WTC11 (cell line): ENCODE results near the gene UBE2N.

Source experiments
- NFE2L1 ChIP-seq: sonication (generic); formaldehyde crosslinking; IDR thresholded peaks from 2 replicates; pipeline ENCODE4 v1.8.1; 2023; ENCODE audit warnings: missing genetic modification reagents
- PRRX2 ChIP-seq: fragments of 250-450 bp; sonication (Bioruptor Pico); IDR thresholded peaks from 2 replicates; pipeline ENCODE4 v1.8.0; 2021; ENCODE audit warnings: mild to moderate bottlenecking
- TCF7 ChIP-seq: sonication (generic); formaldehyde crosslinking; IDR thresholded peaks from 2 replicates; pipeline ENCODE4 v1.8.0; 2022; ENCODE audit warnings: mild to moderate bottlenecking, low read depth, missing genetic modification reagents, moderate library complexity
- TF ChIP-seq, protein P1 (sequence below): fragments of 200-600 bp; IDR thresholded peaks from 2 replicates; pipeline ENCODE4 v1.8.0; 2022; ENCODE audit warnings: antibody characterized with exemption
- TF ChIP-seq, protein P2 (sequence below): sonication (generic); formaldehyde crosslinking; IDR thresholded peaks from 2 replicates; pipeline ENCODE4 v1.8.0; 2022; ENCODE audit warnings: mild to moderate bottlenecking, missing genetic modification reagents

DNA sequence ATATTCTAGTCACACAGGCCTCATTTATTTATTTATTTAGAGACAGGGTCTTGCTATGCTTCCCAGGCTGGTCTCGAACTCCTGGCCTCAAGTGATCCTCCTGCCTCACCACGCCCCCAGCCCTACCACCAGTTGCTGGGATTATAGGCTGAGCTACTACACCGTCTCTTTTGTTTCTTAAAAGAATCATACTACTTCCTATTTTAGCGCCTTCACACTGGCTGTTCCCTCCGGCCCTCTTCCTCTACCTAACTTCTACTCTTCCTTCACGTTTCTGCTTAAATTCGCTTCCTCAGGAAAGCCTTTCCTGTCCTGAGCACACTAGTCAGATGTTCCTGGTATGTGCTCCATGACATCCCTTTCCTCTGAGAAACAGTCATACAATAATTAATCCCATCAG is 19.2 kb upstream of the UBE2N start:
- TF ChIP-seq, protein P1, sequence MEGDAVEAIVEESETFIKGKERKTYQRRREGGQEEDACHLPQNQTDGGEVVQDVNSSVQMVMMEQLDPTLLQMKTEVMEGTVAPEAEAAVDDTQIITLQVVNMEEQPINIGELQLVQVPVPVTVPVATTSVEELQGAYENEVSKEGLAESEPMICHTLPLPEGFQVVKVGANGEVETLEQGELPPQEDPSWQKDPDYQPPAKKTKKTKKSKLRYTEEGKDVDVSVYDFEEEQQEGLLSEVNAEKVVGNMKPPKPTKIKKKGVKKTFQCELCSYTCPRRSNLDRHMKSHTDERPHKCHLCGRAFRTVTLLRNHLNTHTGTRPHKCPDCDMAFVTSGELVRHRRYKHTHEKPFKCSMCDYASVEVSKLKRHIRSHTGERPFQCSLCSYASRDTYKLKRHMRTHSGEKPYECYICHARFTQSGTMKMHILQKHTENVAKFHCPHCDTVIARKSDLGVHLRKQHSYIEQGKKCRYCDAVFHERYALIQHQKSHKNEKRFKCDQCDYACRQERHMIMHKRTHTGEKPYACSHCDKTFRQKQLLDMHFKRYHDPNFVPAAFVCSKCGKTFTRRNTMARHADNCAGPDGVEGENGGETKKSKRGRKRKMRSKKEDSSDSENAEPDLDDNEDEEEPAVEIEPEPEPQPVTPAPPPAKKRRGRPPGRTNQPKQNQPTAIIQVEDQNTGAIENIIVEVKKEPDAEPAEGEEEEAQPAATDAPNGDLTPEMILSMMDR, result no peak
- TF ChIP-seq, protein P2, sequence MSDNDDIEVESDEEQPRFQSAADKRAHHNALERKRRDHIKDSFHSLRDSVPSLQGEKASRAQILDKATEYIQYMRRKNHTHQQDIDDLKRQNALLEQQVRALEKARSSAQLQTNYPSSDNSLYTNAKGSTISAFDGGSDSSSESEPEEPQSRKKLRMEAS (CRISPR knock-in tag), result no peak
- TF ChIP-seq NFE2L1 (CRISPR knock-in tag), result no peak
- no peak for TF ChIP-seq TCF7 (CRISPR knock-in tag)
- no peak for TF ChIP-seq PRRX2
